Stimulated activated CD4-positive, alpha-beta T cell treated with anti-CD3 and anti-CD28 coated beads, Interleukin-15, amount 100 ng/mL, for 24 hours (primary cell): ENCODE data around the gene COMP.
"Not testable (repeated sequence)": the region's sequence is repeated elsewhere in the genome, so short reads cannot be mapped to it uniquely, and the experiment has no call there.

Experiments used
- DNase-seq: peaks from one replicate; pipeline ENCODE4 v3.0.0-alpha.2; 2020

COMP gene

DNA sequence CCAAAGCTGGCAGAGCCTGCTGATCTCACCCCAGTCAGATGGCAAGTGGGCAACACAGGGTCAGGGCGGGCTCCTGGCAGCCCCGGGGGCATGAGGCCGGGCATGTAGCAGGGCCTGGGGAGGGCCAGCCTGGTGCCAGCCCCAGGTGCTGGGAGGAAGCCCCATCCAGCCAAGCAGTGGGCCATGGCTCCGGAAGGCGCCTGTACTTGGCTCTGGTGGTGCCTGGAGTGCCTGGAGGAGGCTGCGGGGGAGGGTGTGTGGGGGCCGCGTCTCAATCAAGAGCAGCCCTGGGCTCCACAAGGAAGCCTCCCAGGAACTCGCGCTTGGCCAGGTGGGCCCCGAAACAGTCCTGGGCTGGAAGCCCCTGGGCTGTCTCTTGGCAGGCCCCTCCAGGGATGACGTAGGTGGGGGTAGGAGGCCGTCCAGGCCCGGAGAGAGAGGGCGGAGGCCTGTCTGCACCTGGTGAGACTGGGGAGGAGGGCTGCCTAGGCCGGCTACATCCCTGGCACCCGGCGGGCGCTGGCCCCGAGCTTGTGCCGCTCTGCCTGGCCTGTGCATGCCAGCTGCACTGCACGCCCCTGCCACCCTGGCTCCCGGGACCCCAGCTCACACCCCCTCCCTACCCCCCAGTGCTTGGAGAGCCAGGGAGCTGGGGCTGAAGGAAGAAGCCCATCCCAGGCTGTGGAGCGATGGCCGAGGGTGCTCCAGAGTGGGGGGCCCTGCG lies 45.9 kb downstream of the COMP start:
- no peak for DNase-seq

DNA sequence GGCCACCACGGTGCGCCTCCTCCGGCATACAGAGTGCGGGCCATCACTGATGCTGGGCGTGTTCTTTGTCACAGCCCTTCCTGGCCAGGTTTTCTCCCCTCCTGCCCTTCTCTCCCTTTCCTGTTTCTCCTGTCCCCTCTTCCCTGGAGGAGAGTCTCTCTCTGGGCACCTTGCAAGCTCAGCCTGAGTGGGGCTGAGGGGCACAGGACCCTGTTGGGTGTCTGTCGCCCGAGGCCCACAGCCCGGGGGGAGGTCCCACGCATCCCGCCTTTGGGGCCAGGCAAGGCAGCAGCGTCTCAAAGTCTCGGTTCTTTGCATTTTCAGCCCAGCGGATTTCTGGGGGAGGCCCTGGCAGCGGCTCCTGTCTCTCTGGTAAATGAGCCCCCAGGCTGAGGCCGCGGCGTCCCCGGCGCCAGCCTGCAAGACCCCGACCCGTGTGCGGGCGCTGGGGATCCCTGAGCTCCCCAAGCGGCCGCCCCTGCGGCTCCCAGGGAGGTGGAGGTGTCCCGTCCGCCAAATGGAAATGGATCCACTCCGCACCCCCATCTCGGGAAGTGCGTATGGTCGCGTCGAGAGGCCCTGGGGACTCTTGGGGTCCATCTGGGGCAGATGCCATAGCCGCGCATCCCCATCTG lies 47.2 kb downstream of the COMP start:
- DNase-seq: no peak

DNA sequence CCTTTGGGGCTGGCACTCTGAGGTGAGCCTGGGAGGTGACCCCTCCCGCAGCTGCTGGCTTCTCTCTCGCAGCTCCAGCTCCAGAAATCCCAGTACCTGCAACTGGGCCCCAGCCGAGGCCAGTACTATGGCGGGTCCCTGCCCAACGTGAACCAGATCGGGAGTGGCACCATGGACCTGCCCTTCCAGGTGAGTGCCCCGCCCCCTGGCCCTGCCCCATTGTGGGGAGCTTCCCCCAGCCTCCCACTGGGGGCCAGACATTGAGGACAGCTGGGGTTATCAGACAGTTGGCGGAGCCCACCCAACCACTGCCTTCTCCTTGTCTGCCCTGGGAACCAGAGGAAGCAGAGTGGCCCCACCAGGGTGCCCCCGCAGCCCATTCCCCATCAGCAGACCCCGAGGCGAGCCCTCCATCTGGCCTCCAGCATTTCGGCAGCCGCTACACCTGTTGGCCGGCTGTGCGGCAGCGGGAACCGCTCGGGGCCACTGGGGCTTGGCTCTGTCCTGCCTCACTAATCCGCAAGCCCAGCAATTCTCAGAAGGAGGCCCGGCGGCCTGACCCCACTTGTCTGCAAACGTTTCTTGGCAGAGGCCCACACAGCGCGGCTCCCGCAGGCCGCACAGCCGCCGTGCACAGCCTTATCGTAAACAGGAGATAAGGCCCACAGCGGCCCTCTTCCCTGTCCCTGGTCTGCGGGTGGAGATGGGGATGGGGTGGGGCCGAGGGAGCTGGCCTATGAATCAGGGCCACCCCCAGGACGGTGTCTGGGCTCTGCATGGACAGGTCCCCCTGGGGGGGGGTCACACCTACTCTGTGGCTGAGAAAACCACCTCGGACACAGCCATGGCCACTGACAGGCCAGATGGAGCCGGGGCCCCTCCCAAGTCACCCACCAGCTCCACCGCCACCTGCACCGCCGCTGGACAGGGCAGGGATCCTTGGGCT lies 48.0 kb downstream of the COMP start:
- DNase-seq: no peak

DNA sequence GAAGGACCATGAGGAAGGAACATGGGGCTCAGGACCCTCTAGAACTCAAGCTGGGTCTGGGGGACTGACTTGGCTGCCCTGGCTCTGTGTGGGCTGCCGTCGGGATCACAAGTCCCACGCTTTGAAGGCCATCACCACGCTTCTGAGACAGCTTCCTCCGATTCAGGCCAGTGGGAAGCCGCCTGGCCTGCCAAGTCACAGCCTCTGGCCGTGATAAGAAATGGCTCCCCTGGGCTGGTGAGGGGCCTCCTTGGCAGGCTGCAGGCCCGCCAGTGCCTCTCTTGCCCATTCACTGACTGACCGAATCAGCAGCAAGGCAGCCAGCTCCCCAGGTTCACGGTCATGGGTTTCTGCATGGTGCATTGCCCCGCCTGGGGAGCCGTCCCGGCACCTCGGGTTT lies 48.8 kb downstream of the COMP start:
- DNase-seq: no peak

DNA sequence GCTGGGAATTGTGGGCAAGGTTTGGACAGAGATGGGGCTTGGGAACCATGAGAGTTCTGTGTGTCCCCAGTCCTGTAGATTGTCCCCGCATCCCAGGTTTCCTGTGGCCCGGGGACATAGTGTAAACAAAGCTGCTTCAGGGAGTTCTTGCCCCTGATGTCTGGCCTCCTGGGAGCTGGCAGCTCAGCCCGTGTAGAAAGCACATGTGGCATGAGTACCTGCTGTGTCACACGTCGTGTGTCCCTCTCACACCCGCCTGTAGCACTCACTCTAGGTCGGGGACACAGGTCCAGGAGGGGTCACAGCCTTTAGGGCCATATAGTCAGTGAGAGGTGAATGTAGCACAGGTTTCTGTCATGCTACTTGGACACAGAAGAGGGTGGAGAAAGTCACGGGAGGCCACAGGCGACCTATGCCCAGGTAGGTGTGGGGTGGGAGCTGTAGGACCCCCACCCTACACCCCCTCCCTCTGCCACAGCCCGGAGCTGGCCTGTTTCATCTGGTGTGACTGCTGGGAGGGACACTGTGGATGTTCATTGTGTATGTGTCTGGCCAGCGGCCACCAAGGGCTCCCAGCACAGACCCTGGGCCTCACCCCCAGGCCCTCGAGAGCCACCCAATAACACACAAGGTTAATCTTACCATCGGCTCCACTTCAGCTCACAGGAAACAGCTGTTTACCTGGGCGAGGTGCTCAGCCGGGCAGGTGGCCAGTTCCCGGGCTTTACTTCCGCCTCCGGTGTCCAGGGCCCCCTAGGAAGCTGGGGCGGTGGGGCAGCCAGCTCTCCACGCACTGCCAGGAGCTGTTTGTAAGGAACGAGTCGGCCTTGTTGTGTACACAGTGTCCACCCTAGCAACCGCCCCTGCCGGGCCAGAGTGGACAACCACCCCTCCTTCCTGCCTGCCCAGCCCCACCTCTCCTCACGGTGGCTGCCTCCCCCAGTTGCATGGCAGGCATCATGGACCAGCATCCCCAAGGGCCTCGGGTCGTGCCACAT lies 49.7 kb downstream of the COMP start:
- no peak for DNase-seq

DNA sequence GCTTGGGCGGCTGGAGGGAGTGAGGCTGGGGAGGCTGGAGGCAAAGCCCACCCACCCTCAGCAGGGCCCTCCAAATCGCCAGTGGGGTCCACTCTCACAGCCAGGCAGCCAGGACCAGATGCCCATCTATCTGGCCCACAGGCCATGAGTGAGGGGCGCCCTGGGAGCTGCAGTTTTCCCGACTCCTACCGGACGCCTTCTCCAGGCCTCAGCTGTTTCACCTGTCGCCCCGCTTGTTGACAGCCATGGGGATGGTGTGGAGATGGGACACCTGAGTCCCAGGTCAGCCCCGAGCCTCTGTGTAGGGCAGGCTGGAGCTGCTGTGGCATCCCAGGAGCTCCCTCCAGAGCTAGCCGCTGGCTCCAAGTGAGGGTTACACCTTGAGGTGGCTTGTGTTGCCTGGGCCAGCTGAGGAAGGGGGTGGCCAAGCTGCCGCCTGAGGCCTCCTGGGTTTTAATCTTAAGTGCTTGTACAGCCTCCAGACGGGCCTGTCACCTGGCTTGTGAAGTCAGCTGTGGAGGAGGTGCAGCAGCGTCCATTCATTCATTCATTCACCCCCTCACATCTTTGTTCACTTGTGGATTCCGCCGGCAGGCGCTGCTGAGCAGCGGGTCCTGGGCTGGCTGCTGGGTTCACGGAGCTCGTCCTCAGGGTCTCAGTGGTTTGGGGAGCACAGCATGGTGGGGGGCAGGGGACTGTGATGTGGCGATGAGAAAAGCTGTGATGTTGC lies 52.0 kb downstream of the COMP start:
- DNase-seq: no peak

DNA sequence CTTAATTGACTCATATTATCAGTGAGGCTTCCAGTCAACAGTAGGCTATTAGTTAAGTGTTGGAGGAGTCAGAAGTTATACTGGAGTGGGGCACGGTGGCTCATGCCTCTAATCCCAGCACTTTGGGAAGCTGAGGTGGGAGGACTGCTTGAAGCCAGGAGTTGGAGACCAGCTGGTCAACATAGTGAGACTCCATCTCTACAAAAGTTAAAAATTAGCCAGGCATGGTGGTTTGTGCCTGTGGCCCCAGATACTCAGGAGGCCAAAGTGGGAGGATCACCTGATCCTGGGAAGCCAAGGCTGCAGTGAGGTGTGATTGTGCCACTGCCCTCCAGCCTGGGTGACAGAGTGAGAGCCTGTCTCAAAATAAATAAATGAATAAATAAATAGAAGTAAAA lies 53.2 kb downstream of the COMP start:
- no peak for DNase-seq

DNA sequence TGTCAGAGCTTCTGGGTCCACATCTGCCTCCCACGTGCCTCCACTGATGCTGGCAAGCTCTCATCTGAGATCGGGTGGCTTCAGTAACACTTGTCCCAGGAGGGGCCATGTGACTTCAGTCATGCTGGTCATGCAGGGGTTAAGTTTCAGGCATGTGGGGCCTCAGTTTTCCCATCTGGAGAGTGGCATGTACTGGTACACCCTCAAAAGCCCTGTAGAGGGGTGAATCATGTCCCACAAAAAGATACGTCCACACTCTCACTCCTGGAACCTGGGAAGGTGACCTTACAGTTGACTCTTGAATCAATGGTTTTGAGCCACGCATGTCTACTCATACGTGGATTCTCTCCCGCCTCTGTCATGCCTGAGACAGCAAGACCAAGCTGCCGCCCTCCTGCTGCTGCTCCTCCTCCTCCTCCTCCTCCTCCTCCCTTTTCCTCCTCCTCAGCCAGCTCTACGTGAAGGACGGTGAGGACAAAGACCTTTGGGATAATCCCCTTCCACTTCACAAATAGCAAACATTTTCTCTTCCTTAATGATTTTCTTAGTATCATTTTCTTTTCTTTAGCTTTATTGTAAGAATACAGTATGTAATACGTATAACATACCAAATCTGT lies 53.7 kb downstream of the COMP start:
- DNase-seq: no peak

DNA sequence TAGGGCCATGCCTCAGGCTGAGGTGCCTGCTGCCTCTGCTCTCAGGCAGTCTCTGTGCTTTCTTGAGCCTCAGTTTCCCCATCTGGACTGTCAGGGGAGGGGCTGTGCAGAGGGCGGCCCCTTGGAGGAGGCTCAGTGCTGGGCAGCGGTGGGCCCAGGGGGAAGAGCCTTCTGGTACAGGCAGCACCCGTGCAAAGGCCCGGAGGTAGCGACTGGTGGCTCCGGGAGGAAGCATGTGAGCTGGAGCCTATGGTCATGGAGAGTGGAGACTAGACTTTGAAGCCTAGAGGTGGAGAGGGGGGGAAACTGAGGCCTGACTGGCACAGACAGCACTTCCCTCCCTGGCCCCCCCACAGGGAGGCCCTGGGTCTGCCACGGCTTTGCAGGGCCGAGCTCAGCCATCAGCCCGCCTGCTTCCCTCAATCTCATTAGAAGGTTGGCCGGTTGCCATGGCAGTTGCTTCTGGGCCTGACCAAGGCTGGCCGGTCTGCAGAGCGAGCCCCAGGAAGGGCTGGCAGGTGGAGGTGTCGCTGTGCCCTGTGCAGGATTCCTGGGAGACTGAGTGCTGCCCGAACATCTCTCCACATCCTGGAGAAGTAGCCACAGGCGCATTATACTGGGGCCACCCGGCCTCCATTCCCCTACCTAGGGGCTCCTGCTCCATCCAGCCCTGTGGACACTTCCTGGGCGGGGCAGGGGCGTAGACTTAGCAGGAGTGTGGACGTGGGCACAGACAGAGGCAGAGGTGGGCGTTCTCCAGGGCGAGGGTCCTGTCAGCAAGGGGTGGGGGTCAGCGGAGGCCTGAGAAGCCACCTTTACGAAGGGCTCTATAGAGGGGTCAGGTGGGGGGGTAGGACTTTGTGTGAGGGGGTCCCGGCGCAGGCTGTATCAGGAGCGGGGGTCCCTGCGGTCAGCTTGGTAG lies 54.4 kb downstream of the COMP start:
- no peak for DNase-seq

DNA sequence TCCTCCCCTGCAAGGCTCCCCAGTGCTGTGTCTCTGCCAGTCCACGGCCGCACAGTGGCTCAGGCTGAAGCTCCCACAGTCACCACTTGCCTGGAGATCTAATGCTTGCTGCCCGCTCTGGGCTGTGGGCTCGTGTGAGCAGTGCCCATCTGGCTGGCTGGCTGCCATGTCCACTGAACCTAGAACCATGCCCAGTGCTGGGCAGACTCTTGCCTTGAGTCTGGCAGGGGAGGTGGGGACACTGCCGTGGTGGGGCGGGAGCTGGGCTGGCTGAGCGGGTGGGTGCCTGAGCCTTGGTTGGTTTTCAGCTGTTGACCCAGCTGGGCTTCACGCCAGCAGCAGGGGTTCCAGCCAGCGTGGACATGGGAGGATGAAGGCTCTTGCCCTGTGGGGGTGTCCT lies 55.4 kb downstream of the COMP start:
- no peak for DNase-seq

DNA sequence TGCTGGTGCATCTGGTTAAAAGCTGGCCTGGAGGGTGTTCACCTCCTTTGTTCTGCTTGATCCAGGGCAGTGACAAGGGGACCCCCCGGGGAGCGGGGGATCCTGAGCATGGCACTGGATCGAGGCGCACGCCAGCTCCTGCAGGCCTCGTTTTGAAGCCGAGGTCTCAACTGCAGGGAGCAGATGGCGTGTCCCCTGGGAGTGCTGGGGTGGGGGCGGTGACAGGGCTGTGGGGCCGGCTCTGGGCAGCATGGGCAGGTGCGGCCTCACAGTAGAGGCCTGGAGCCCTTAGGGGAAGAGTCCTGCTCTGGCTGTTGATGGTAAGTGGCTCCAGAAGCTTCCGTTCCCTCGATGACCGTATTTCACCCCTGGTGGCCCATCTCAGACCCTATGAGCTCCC lies 55.8 kb downstream of the COMP start:
- no peak for DNase-seq

DNA sequence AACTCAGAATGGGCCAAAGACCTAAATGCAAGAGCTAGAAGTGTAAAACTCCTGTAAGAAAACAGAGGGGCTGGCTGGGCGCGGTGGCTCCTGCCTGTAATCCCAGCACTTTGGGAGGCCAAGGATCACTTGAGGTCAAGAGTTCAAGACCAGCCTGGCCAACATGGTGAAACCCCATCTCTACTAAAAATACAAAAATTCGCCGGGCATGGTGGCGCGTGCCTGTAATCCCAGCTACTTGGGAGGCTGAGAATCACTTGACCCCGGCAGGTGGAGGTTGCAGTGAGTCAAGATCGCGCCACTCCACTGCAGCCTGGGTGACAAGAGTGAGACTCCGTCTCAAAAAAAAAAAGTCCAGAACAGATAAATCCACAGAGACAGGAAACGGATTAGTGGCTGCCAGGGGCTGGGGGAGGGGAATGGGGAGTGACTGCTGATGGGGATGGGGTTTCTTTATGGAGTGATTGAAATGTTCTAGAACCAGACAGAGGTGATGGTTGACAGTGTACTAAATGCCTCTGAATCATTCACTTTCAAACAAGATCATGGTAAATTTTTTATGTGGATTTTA lies 57.3 kb downstream of the COMP start:
- not testable (repeated sequence) for DNase-seq

DNA sequence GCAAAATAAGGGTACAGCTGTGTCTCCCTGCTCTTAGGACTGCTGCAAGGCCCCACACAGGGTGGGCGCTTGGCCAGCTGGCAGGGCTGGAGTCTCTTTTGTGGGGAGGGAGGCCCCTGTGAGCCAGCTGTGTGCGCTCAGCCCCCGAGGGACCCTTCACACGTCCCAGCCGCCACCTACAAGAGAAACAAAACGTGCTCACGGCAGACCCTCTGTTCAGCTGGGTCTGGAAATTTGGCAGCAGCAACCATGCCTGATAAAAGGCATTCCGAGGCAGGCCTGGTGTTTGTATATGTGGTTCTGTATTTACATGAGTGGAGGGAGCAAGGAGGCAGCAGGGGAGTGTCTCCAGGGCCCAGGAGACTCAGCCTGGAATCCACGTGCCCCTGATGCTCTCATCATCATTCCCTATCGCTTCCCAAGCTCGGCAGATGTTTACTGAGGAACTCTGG lies 57.9 kb downstream of the COMP start:
- DNase-seq: no peak
